ENCODE results near the gene CADM1.

CADM1 gene

DNA sequence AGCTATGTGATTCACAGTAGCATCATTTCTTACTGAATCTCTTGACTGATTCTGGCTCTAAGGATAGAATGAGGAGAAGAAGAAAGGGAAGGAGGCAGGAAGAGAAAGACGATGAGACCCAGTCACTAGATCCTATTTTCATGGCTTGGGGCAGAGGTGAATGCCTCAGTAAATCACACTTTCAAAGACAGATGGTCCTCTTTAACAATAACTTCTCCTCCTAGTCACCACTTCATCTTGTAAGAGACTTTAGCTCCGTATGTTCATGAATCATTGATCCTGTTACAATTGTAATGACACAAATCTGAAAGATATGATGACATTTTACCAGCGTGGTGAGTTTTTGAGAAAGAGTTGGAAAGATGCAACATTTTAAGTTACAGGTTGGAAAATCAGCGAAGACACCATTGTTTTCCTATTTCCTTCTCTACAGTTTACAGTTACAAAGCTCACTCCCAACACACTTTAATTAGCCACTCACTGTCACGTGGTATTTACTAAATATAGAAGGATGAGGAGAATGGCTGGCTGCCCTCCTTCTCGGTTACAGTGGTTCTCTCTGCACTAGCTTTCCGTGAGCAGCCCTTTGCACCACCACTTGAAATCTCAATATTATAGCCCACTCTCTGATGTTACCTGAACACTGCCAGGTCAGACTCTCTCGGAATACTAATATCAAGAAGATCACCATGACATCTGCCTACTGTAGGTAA, 205.8 kb downstream of the CADM1 start:
- TF ChIP-seq, protein P1, sequence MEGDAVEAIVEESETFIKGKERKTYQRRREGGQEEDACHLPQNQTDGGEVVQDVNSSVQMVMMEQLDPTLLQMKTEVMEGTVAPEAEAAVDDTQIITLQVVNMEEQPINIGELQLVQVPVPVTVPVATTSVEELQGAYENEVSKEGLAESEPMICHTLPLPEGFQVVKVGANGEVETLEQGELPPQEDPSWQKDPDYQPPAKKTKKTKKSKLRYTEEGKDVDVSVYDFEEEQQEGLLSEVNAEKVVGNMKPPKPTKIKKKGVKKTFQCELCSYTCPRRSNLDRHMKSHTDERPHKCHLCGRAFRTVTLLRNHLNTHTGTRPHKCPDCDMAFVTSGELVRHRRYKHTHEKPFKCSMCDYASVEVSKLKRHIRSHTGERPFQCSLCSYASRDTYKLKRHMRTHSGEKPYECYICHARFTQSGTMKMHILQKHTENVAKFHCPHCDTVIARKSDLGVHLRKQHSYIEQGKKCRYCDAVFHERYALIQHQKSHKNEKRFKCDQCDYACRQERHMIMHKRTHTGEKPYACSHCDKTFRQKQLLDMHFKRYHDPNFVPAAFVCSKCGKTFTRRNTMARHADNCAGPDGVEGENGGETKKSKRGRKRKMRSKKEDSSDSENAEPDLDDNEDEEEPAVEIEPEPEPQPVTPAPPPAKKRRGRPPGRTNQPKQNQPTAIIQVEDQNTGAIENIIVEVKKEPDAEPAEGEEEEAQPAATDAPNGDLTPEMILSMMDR (IDR thresholded peaks at IDR 0.05; ENCODE audit: unreplicated experiment in 3 of 3) = no peak
- peak overlapping the region in 1 of 3 experiments; percentile 28 for H3K27ac Mint-ChIP-seq
- H3K27me3 Mint-ChIP-seq (ENCODE audit: low read depth) = no peaks in the 10 kb centered on the region
- H3K9me3 Mint-ChIP-seq = no peaks in the 10 kb centered on the region
- H3K4me3 Mint-ChIP-seq = no peak overlapping the region
- peaks cover 3% of the 10 kb centered on the region for H3K36me3 Mint-ChIP-seq (ENCODE audit: low read depth)
- peaks cover 28% of the 10 kb centered on the region for H3K4me1 Mint-ChIP-seq

DNA sequence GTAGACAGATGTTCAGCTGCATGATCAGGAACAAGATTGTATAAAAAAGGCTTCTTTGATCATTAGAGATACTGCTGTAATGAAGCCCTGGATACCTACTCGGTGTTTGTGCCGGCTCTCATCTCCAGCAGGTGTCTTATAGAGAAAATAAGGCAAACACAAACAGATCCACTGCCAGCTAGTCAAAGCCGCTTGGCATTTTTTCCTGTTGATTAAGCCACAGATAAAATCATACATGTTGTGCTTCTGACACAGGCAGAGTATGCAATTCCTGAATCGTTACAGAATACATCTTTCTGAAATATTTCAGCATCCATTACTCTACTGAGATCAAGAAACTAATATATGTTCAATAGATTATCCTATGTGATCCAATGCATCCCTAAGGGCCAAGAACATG, 206.9 kb downstream of the CADM1 start:
- Mint-ChIP-seq H3K36me3 (ENCODE audit: low read depth) (peaks cover 3% of the 10 kb centered on the region), H3K4me3 (no peak overlapping the region), H3K9me3 (no peaks in the 10 kb centered on the region), H3K27me3 (ENCODE audit: low read depth) (no peaks in the 10 kb centered on the region), H3K4me1 (peaks cover 18% of the 10 kb centered on the region), H3K27ac (no peak overlapping the region)
- TF ChIP-seq, protein P1 (IDR thresholded peaks at IDR 0.05; ENCODE audit: unreplicated experiment in 3 of 3) = no peak

DNA sequence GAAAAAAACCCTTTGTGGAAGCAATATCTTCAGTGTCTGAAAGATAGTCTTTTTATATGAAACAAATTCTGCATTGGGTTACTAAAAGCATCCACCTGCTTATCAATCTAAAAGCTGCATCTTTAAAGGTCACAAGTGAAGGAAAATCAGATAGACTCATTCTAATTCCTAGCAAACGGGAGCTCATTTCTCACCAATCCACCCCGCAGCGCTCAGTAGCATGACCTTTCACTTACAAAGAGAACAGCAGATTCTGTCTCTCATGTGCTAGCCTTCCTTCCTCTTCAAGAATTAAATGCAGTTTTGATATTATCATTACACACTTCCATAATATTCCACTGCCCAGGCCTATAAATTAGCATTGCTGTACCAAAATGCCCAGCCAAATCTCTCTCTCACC, 212.9 kb downstream of the CADM1 start:
- TF ChIP-seq, protein P1 (IDR thresholded peaks at IDR 0.05; ENCODE audit: unreplicated experiment in 3 of 3) = no peak
- Mint-ChIP-seq H3K4me1 (peaks cover 35% of the 10 kb centered on the region), H3K27ac (peak overlapping the region in 2 of 3 experiments; percentile 48 to 52)

DNA sequence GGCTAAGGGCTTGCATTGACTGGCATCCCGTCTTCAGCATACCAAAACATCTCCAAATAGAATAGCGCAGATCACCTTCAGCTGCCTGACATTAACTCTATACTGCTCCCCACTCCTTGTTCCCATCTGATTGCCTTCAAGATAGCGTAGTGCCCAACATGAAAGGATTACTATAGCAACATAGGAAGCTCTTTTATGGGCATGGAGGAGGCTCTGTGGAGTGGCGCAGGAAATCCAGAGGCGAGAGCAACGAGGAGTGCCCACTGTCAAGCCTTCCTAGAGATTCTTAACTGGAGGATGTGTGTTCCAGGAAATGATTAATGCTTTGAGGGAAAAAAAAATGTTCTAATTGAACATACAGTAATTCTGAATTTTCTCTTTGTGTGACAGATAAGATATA, 213.3 kb downstream of the CADM1 start:
- Mint-ChIP-seq H3K9me3 (no peaks in the 10 kb centered on the region), H3K4me3 (no peak overlapping the region), H3K27ac (peak overlapping the region; percentile 18 to 80 (median 48)), H3K36me3 (ENCODE audit: low read depth) (peaks cover 3% of the 10 kb centered on the region), H3K4me1 (peaks cover 39% of the 10 kb centered on the region), H3K27me3 (ENCODE audit: low read depth) (peaks cover 4% of the 10 kb centered on the region)
- TF ChIP-seq, protein P1 (IDR thresholded peaks at IDR 0.05; ENCODE audit: unreplicated experiment in 3 of 3) = no peak

More for the DNA sequence above, 212.9 kb downstream of the CADM1 start:
- Mint-ChIP-seq H3K36me3 (ENCODE audit: low read depth) (peaks cover 3% of the 10 kb centered on the region), H3K9me3 (no peaks in the 10 kb centered on the region), H3K27me3 (ENCODE audit: low read depth) (peaks cover 4% of the 10 kb centered on the region), H3K4me3 (no peak overlapping the region)

DNA sequence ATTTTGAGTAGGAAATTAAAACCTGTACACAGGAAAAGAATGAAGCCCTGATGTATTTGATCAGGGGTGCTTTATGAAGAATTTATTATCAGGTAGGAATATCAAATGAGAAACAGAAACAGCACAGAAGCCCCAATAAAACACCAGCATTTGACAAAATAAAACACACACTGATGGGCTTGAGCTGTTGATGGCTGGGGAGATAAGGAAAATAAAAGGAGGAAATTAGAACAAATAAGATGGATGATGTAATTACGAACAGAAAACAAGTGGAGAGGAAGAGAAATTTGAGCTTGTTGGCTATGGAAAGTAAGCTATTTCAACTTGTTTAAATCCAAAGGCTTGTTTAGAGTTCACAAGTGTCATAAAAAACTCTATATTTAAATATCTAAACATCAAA, 213.7 kb downstream of the CADM1 start:
- Mint-ChIP-seq H3K9me3 (no peaks in the 10 kb centered on the region), H3K36me3 (ENCODE audit: low read depth) (peaks cover 3% of the 10 kb centered on the region), H3K27me3 (ENCODE audit: low read depth) (peaks cover 4% of the 10 kb centered on the region), H3K27ac (peak overlapping the region; percentile 18 to 80 (median 48)), H3K4me1 (peaks cover 39% of the 10 kb centered on the region), H3K4me3 (no peak overlapping the region)
- TF ChIP-seq, protein P1 (IDR thresholded peaks at IDR 0.05; ENCODE audit: unreplicated experiment in 3 of 3) = no peak

DNA sequence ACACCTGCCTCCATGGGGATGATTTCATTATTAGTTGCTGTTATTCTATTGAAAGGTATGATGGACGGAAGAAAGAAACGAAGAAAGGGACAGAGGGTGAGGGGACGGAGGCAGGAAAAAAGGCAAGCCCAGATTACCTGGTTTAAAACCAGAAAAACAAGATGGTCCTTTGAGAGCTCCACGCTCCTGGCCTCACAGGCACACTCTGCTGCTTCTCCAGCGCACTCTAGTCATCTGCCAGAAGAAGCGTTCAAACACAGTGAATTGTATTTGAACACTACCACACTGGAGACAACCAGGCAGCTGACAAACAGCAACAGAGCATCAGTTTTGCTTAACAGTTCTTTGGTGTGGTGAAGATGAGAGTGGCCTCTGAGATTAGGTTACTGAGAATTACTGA, 216.9 kb downstream of the CADM1 start:
- H3K27ac Mint-ChIP-seq = peak overlapping the region in 1 of 3 experiments; percentile 2
- no peaks in the 10 kb centered on the region for H3K36me3 Mint-ChIP-seq (ENCODE audit: low read depth)
- TF ChIP-seq, protein P1 (IDR thresholded peaks at IDR 0.05; ENCODE audit: unreplicated experiment in 3 of 3) = no peak
- no peak overlapping the region for H3K4me3 Mint-ChIP-seq
- H3K9me3 Mint-ChIP-seq = no peaks in the 10 kb centered on the region
- peaks cover 4% of the 10 kb centered on the region for H3K27me3 Mint-ChIP-seq (ENCODE audit: low read depth)
- H3K4me1 Mint-ChIP-seq = peaks cover 52% of the 10 kb centered on the region

Measured in nephron (organoid).